ENCODE results near the gene ITGA2.

DNA sequence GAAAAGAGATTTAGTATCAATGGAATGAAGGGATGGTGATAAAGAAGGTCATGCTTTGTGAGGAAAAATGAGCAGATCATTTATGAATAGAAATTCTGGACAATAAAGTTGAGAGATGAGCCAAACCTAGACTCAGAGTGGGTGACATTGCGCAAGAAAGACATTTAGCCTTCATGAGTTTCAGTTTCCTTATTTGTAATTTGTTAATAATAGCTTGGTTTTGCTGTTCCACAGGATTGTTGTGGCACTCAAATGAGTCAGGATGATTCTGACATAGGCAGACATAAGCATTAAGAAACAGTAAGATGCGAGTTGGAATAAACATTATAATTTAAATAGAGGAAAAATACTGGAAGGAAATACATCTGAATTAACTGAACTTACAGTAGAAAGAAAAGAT, 34.8 kb downstream of the ITGA2 start:
- TF ChIP-seq YY1 (IDR thresholded peaks at IDR 0.05; ENCODE audit: low read depth) (no peak), EP300 (IDR thresholded peaks at IDR 0.05; ENCODE audit: borderline replicate concordance) (no peak), CEBPB (IDR thresholded peaks at IDR 0.05) (peak; percentile 82), FOXM1 (IDR thresholded peaks at IDR 0.05; ENCODE audit: borderline replicate concordance, low read depth) (no peak), NFIC (IDR thresholded peaks at IDR 0.05) (no peak), RAD21 (IDR thresholded peaks at IDR 0.05; ENCODE audit: low read depth) (no peak), TEAD4 (IDR thresholded peaks at IDR 0.05) (no peak), TAF1 (IDR thresholded peaks at IDR 0.05; ENCODE audit: low read depth) (no peak), EGR1 (IDR thresholded peaks at IDR 0.05) (no peak), CREB1 (IDR thresholded peaks at IDR 0.05; ENCODE audit: low read depth) (no peak)
- TF ChIP-seq, protein P1, sequence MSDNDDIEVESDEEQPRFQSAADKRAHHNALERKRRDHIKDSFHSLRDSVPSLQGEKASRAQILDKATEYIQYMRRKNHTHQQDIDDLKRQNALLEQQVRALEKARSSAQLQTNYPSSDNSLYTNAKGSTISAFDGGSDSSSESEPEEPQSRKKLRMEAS (IDR thresholded peaks at IDR 0.05), result no peak
- TF ChIP-seq, protein P2, sequence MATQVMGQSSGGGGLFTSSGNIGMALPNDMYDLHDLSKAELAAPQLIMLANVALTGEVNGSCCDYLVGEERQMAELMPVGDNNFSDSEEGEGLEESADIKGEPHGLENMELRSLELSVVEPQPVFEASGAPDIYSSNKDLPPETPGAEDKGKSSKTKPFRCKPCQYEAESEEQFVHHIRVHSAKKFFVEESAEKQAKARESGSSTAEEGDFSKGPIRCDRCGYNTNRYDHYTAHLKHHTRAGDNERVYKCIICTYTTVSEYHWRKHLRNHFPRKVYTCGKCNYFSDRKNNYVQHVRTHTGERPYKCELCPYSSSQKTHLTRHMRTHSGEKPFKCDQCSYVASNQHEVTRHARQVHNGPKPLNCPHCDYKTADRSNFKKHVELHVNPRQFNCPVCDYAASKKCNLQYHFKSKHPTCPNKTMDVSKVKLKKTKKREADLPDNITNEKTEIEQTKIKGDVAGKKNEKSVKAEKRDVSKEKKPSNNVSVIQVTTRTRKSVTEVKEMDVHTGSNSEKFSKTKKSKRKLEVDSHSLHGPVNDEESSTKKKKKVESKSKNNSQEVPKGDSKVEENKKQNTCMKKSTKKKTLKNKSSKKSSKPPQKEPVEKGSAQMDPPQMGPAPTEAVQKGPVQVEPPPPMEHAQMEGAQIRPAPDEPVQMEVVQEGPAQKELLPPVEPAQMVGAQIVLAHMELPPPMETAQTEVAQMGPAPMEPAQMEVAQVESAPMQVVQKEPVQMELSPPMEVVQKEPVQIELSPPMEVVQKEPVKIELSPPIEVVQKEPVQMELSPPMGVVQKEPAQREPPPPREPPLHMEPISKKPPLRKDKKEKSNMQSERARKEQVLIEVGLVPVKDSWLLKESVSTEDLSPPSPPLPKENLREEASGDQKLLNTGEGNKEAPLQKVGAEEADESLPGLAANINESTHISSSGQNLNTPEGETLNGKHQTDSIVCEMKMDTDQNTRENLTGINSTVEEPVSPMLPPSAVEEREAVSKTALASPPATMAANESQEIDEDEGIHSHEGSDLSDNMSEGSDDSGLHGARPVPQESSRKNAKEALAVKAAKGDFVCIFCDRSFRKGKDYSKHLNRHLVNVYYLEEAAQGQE (IDR thresholded peaks at IDR 0.05; ENCODE audit: low read depth), result no peak
